ENCODE data around the gene CNOT9. TPM values are rescaled to one million over a fixed set of nuclear protein-coding genes. Genes with fewer than 3 reads are reported as not detected.

The CNOT9 gene
- total RNA-seq, 2 donors from 2014 or later: 64.2 to 65.6 TPM

DNA sequence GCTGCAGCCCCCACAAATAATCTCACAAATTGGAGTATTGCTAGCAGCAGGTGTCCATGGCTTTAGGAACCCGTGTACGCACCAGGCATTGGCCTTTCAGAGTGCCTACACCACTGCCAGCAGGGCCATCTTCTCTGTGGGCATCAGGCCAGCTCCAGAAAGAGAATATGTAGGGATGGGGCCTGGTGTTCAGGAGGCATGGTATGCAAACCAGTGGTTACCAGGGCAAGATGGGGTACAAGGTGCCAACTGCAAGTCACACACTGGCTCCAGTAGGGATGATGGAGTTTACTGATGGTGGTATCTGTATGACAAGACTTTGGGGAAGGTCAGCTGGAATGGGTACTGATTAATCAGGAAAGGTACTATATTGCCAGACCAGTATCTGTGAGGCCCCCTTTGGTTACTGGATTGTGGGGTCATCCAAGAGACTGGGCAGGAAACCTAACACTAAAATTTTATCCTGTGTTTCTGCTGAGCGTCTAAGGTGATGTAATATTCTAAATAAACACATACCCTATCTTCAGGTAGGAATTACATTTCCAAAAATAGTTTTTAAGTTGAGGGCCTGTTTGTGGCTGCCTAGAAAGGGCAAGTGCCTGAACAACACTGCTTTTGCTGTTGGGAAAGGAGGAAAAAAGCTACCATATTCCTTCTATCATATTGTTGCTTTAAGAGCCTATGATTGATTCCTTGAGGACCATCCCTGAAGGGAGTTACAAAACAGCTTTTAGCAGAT, 9.0 kb downstream of the CNOT9 start:
- WGBS, 2 experiments (ENCODE audit: insufficient coverage in 1 of 2, insufficient read length in 1 of 2): 97% methylated on average over 3 of the region's 3 CpGs; no CpG with 5 or more reads in 1 of the 2 experiments
- Mint-ChIP-seq H3K27me3 (ENCODE audit: insufficient read depth) (no peaks in the 10 kb centered on the region), H3K27ac (peak overlapping the region; percentile 26), H3K9me3 (no peaks in the 10 kb centered on the region), H3K4me3 (no peak overlapping the region), H3K4me1 (peaks cover 18% of the 10 kb centered on the region), H3K36me3 (ENCODE audit: low read depth) (peaks cover 37% of the 10 kb centered on the region)
- H3K9ac ChIP-seq (ENCODE audit: extremely low read depth, low read length, poor library complexity, severe bottlenecking): no peak overlapping the region
- DNase-seq: no peak
- TF ChIP-seq, protein P1, sequence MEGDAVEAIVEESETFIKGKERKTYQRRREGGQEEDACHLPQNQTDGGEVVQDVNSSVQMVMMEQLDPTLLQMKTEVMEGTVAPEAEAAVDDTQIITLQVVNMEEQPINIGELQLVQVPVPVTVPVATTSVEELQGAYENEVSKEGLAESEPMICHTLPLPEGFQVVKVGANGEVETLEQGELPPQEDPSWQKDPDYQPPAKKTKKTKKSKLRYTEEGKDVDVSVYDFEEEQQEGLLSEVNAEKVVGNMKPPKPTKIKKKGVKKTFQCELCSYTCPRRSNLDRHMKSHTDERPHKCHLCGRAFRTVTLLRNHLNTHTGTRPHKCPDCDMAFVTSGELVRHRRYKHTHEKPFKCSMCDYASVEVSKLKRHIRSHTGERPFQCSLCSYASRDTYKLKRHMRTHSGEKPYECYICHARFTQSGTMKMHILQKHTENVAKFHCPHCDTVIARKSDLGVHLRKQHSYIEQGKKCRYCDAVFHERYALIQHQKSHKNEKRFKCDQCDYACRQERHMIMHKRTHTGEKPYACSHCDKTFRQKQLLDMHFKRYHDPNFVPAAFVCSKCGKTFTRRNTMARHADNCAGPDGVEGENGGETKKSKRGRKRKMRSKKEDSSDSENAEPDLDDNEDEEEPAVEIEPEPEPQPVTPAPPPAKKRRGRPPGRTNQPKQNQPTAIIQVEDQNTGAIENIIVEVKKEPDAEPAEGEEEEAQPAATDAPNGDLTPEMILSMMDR (conservative IDR thresholded peaks at IDR 0.05): no peak
- no peaks in the 10 kb centered on the region for H3K9me3 ChIP-seq (ENCODE audit: control insufficient read depth, low read length)
- no peaks in the 10 kb centered on the region for H3K27me3 ChIP-seq (ENCODE audit: control insufficient read depth, insufficient read depth, low read length, poor library complexity, severe bottlenecking)
- no peak overlapping the region for H3K27ac ChIP-seq (ENCODE audit: low read depth, low read length)
- H3K4me1 ChIP-seq (ENCODE audit: control insufficient read depth, insufficient read depth, low read length): no peaks in the 10 kb centered on the region
- H3K36me3 ChIP-seq (ENCODE audit: control insufficient read depth, insufficient read depth, low read length): peaks cover 47% of the 10 kb centered on the region
- no peak overlapping the region for H3K4me3 ChIP-seq (ENCODE audit: low read length)

DNA sequence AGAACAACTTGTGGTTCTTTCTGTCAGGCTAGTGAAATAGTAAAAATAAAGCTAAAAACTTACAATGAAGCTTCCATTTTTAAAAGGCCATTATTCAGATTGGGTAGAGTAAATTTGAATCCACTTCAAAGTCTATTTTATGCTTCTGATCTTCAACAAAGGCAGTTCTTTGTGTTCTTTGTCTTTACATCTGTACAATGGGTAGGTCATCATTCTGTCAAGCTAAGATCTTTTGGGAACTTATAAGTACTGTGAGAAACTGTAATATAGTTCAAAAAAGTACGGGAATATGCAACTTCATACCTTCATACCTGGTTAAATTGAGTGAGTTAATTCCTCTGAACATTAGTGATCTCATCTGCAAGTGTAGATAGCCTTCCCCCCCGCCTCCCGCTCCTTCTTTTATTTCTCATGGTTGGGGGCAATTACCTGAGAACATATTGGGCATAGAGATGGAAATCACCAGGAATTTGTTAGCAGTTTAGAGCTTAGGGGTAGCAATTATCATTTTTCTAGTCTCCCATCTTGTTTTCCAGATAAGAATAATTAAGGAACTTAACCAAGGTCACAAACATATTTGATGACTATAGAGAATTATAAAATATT, 9.7 kb downstream of the CNOT9 start:
- no peak overlapping the region for H3K27ac ChIP-seq (ENCODE audit: low read depth, low read length)
- peak overlapping the region; percentile 8 for H3K27ac Mint-ChIP-seq

DNA sequence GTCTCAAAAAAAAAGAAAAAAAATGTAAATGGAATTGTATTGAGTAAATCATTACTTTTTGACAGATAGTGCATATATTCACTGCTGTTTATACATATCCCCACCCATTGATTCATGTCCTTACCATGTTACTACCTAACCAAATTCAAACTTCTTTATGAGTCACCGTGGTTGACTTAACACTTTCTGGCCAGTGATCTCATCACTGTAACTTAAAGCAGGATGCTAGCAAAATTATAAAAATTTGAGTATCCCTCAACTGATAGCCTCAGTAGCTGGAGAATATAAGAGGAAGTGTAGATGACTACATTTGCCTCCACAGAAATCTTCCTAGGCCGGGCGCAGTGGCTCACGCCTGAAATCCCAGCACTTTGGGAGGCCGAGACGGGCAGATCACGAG, 13.4 kb downstream of the CNOT9 start:
- H3K9me3 Mint-ChIP-seq: no peaks in the 10 kb centered on the region
- H3K27ac Mint-ChIP-seq: peak overlapping the region; percentile 9
- 82 to 98% methylated on average over 7 of the region's 7 CpGs for WGBS, 2 experiments (ENCODE audit: insufficient coverage in 1 of 2, insufficient read length in 1 of 2)
- Histone ChIP-seq H3K9ac (ENCODE audit: extremely low read depth, low read length, poor library complexity, severe bottlenecking) (no peak overlapping the region), H3K9me3 (ENCODE audit: control insufficient read depth, low read length) (no peaks in the 10 kb centered on the region), H3K4me3 (ENCODE audit: low read length) (no peak overlapping the region), H3K36me3 (ENCODE audit: control insufficient read depth, insufficient read depth, low read length) (peaks cover 66% of the 10 kb centered on the region), H3K27me3 (ENCODE audit: control insufficient read depth, insufficient read depth, low read length, poor library complexity, severe bottlenecking) (no peaks in the 10 kb centered on the region), H3K27ac (ENCODE audit: low read depth, low read length) (no peak overlapping the region), H3K4me1 (ENCODE audit: control insufficient read depth, insufficient read depth, low read length) (no peaks in the 10 kb centered on the region)
- no peak for DNase-seq
- TF ChIP-seq, protein P1 (conservative IDR thresholded peaks at IDR 0.05): no peak
- H3K27me3 Mint-ChIP-seq (ENCODE audit: insufficient read depth): no peaks in the 10 kb centered on the region
- H3K36me3 Mint-ChIP-seq (ENCODE audit: low read depth): peaks cover 56% of the 10 kb centered on the region
- H3K4me3 Mint-ChIP-seq: no peak overlapping the region
- H3K4me1 Mint-ChIP-seq: peaks cover 18% of the 10 kb centered on the region

More for the DNA sequence above, 9.7 kb downstream of the CNOT9 start:
- 82 to 100% methylated on average over 3 of the region's 3 CpGs for WGBS, 2 experiments (ENCODE audit: insufficient coverage in 1 of 2, insufficient read length in 1 of 2)
- no peaks in the 10 kb centered on the region for H3K9me3 Mint-ChIP-seq
- H3K4me1 Mint-ChIP-seq: peaks cover 18% of the 10 kb centered on the region
- H3K9ac ChIP-seq (ENCODE audit: extremely low read depth, low read length, poor library complexity, severe bottlenecking): no peak overlapping the region
- H3K36me3 Mint-ChIP-seq (ENCODE audit: low read depth): peaks cover 40% of the 10 kb centered on the region
- peaks cover 52% of the 10 kb centered on the region for H3K36me3 ChIP-seq (ENCODE audit: control insufficient read depth, insufficient read depth, low read length)
- no peaks in the 10 kb centered on the region for H3K4me1 ChIP-seq (ENCODE audit: control insufficient read depth, insufficient read depth, low read length)
- DNase-seq: peak; percentile 67
- no peaks in the 10 kb centered on the region for H3K27me3 ChIP-seq (ENCODE audit: control insufficient read depth, insufficient read depth, low read length, poor library complexity, severe bottlenecking)
- H3K4me3 ChIP-seq (ENCODE audit: low read length): no peak overlapping the region
- H3K9me3 ChIP-seq (ENCODE audit: control insufficient read depth, low read length): no peaks in the 10 kb centered on the region
- no peak overlapping the region for H3K4me3 Mint-ChIP-seq
- H3K27me3 Mint-ChIP-seq (ENCODE audit: insufficient read depth): no peaks in the 10 kb centered on the region
- TF ChIP-seq, protein P1 (conservative IDR thresholded peaks at IDR 0.05): no peak
